CD14-positive monocyte (primary cell): ENCODE measurements around the gene ESRRA. TPM values are rescaled to one million over a fixed set of nuclear protein-coding genes. Genes with fewer than 3 reads are reported as not detected.

Source experiments
- DNase-seq, 3 donors: peaks; one replicate each; pipeline ENCODE4 v3.0.0-alpha.2; 2011 to 2022
- H2AFZ ChIP-seq: 2 replicates; pipeline ENCODE4 v1.6.0; 2012; ENCODE audit warnings: mild to moderate bottlenecking, low read depth, low read length, inconsistent platforms; ENCODE audit not compliant: insufficient read depth, poor library complexity, severe bottlenecking
- H3K27ac ChIP-seq, 2 donors: 1 replicate in 1 of 2; 2 replicates in 1 of 2; pipeline ENCODE4 v1.5.1; 2012 to 2013; ENCODE audit warnings: low read length in 2 of 2, control low read depth in 1 of 2, inconsistent platforms in 1 of 2, low read depth in 1 of 2, mild to moderate bottlenecking in 1 of 2
- H3K27me3 ChIP-seq, 2 donors: one replicate each; pipeline versions ENCODE4 v1.6.0 to v1.6.1; 2011 to 2013; ENCODE audit warnings: low read length in 2 of 2; ENCODE audit not compliant: control insufficient read depth in 2 of 2, insufficient read depth in 2 of 2
- H3K36me3 ChIP-seq, 2 donors: replicated peaks in 1 of 2; 1 replicate in 1 of 2; 2 replicates in 1 of 2; pipeline versions ENCODE4 v1.5.1 to v1.6.1; 2012 to 2013; ENCODE audit warnings: low read length in 2 of 2, control low read depth in 1 of 2, inconsistent platforms in 1 of 2, mild to moderate bottlenecking in 1 of 2; ENCODE audit not compliant: insufficient read depth in 2 of 2, control insufficient read depth in 1 of 2
- H3K4me1 ChIP-seq, 2 donors: 1 replicate in 1 of 2; 2 replicates in 1 of 2; pipeline versions ENCODE4 v1.5.1 to v1.6.1; 2012 to 2013; ENCODE audit warnings: low read length in 2 of 2, control low read depth in 1 of 2, inconsistent platforms in 1 of 2, mild to moderate bottlenecking in 1 of 2, moderate library complexity in 1 of 2; ENCODE audit not compliant: insufficient read depth in 2 of 2, control insufficient read depth in 1 of 2
- H3K4me2 ChIP-seq: replicated peaks from 2 replicates; pipeline ENCODE3; 2012; ENCODE audit warnings: low read length, moderate library complexity, mild to moderate bottlenecking; ENCODE audit not compliant: poor library complexity, severe bottlenecking; ENCODE audit errors: extremely low read depth
- H3K4me3 ChIP-seq, 3 experiments: fragments of 200-600 bp in 1 of 3; sonication (generic) in 1 of 3; replicated peaks in 1 of 3; 1 replicate in 2 of 3; 2 replicates in 1 of 3; pipeline ENCODE4 v1.5.1; 2011 to 2013; ENCODE audit warnings: low read length in 3 of 3, mild to moderate bottlenecking in 3 of 3, control low read depth in 2 of 3, low read depth in 2 of 3, inconsistent platforms in 1 of 3, moderate library complexity in 1 of 3
- H3K79me2 ChIP-seq: 2 replicates; pipeline ENCODE4 v1.6.0; 2012; ENCODE audit warnings: mild to moderate bottlenecking, control low read depth, inconsistent platforms, low read length, moderate library complexity; ENCODE audit not compliant: insufficient read depth
- H3K9ac ChIP-seq: 2 replicates; pipeline ENCODE4 v1.6.0; 2017; ENCODE audit warnings: low read length, mild to moderate bottlenecking; ENCODE audit not compliant: insufficient read depth, poor library complexity, severe bottlenecking
- H3K9me3 ChIP-seq, 2 donors: replicated peaks in 1 of 2; 1 replicate in 1 of 2; 2 replicates in 1 of 2; pipeline versions ENCODE4 v1.5.1 to v1.6.1; 2012 to 2013; ENCODE audit warnings: low read length in 2 of 2, control low read depth in 1 of 2; ENCODE audit not compliant: control insufficient read depth in 1 of 2, insufficient read depth in 1 of 2
- H4K20me1 ChIP-seq: 2 replicates; pipeline ENCODE4 v1.6.0; 2012; ENCODE audit warnings: mild to moderate bottlenecking, low read length, control low read depth, moderate library complexity; ENCODE audit not compliant: insufficient read depth
- H3K27ac Mint-ChIP-seq, 7 donors: one replicate each; pipeline ENCODE4 v1.8.0; 2020; ENCODE audit warnings: mild to moderate bottlenecking in 7 of 7, mixed read lengths in 7 of 7, moderate library complexity in 6 of 7, inconsistent platforms in 2 of 7
- H3K27me3 Mint-ChIP-seq, 3 donors: one replicate each; pipeline ENCODE4 v1.8.0; 2021 to 2022; ENCODE audit warnings: low read depth in 3 of 3, mild to moderate bottlenecking in 3 of 3, mixed read lengths in 3 of 3, moderate library complexity in 3 of 3, inconsistent platforms in 1 of 3
- H3K36me3 Mint-ChIP-seq, 2 donors: one replicate each; pipeline ENCODE4 v1.8.0; 2020; ENCODE audit warnings: mixed read lengths in 2 of 2, inconsistent platforms in 1 of 2, mild to moderate bottlenecking in 1 of 2
- H3K4me1 Mint-ChIP-seq: one replicate; pipeline ENCODE4 v1.8.0; 2020; ENCODE audit warnings: mild to moderate bottlenecking, mixed read lengths
- H3K4me3 Mint-ChIP-seq, 2 donors: one replicate each; pipeline ENCODE4 v1.8.0; 2020; ENCODE audit warnings: mild to moderate bottlenecking in 2 of 2, mixed read lengths in 2 of 2, moderate library complexity in 1 of 2
- H3K9me3 Mint-ChIP-seq, 7 donors: one replicate each; pipeline ENCODE4 v1.8.0; 2020 to 2022; ENCODE audit warnings: mixed read lengths in 7 of 7, mild to moderate bottlenecking in 6 of 7, moderate library complexity in 6 of 7, inconsistent platforms in 2 of 7
- WGBS: methylation state at CpG from one replicate; pipeline ENCODE4 v1.1.5; 2013; ENCODE audit warnings: missing lambda C conversion rate; ENCODE audit not compliant: insufficient coverage; 5-methylcytosine and 5-hydroxymethylcytosine counted together
- intact Hi-C, 2 donors: fragments of 100-400 bp; cut with micrococcal nuclease; formaldehyde crosslinking; loops; one replicate each; pipeline versions ENCODE4 v1.15.0 to v1.15.1; 2023
- polyA plus RNA-seq, 3 donors: library from polyadenylated mRNA; depleted of rRNA in 1 of 3; unstranded in 2 of 3; stranded (reverse) in 1 of 3; fragments of 300-500 nt in 2 of 3; fragments of >200 nt in 1 of 3; fragmentation: Illumina TruSeq in 2 of 3; gene quantifications; 1 replicate in 2 of 3; 2 replicates in 1 of 3; pipeline ENCODE4 v1.2.3, GENCODE V29; 2012 to 2021
- TF ChIP-seq, protein P1 (sequence below): fragments of 200-600 bp; IDR thresholded peaks from one replicate; pipeline ENCODE4 v1.8.0; 2022; ENCODE audit warnings: antibody characterized with exemption, mild to moderate bottlenecking

ESRRA gene
- polyA plus RNA-seq, 3 donors: 15.3 to 45.7 (median 18.3) TPM

DNA sequence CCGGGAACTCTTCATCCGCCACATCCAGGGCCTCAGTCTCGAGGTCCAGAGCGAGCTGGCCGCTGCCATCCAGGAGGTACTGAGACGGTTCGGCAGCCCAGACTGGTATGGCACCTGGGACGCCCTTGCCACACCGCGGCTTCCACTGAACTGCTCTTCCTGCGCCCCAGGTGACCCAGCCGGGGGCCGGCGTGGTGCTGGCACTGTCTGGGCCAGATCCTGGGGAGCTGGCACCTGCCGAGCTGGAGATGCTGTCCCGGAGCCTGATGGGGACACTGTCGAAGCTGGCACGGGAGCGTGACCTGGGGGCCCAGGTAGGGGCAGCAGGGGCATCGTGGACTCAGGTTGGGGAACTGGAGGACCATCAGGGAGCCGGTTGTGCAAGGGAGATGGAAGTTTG is 36.1 kb downstream of the ESRRA start:
- Histone ChIP-seq H3K9ac (no peak overlapping the region), H3K27me3 (no peaks in the 10 kb centered on the region), H3K4me1 (peaks cover 34 to 47% of the 10 kb centered on the region in 2 donors), H4K20me1 (peaks cover 57% of the 10 kb centered on the region), H2AFZ (no peak overlapping the region), H3K79me2 (peaks cover 43% of the 10 kb centered on the region), H3K36me3 (peaks cover 32 to 33% of the 10 kb centered on the region in 2 donors), H3K9me3 (no peaks in the 10 kb centered on the region), H3K4me2 (peak overlapping the region; percentile 87), H3K27ac (peak overlapping the region in 1 of 2 donors; percentile 61), H3K4me3 (peak overlapping the region in 2 of 3 experiments; percentile 67 to 93)
- peak overlapping the region; percentile 85 to 90 for H3K4me3 Mint-ChIP-seq
- no peak for DNase-seq
- peaks cover 49% of the 10 kb centered on the region for H3K4me1 Mint-ChIP-seq
- H3K27me3 Mint-ChIP-seq: no peaks in the 10 kb centered on the region
- H3K27ac Mint-ChIP-seq: peak overlapping the region in 6 of 7 donors; percentile 59 to 98 (median 87)
- intact Hi-C loops: loop anchor here in 1 of 2 donors (5.0 kb wide), 1 partner anchor 34 kb away; the partner anchor contains the start of gene ESRRA
- H3K9me3 Mint-ChIP-seq: no peaks in the 10 kb centered on the region
- WGBS: 68% methylated on average over 21 of the region's 21 CpGs
- TF ChIP-seq, protein P1, sequence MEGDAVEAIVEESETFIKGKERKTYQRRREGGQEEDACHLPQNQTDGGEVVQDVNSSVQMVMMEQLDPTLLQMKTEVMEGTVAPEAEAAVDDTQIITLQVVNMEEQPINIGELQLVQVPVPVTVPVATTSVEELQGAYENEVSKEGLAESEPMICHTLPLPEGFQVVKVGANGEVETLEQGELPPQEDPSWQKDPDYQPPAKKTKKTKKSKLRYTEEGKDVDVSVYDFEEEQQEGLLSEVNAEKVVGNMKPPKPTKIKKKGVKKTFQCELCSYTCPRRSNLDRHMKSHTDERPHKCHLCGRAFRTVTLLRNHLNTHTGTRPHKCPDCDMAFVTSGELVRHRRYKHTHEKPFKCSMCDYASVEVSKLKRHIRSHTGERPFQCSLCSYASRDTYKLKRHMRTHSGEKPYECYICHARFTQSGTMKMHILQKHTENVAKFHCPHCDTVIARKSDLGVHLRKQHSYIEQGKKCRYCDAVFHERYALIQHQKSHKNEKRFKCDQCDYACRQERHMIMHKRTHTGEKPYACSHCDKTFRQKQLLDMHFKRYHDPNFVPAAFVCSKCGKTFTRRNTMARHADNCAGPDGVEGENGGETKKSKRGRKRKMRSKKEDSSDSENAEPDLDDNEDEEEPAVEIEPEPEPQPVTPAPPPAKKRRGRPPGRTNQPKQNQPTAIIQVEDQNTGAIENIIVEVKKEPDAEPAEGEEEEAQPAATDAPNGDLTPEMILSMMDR: no peak
- H3K36me3 Mint-ChIP-seq: peaks cover 34 to 49% of the 10 kb centered on the region in 2 donors

GRCh38 chr11:64341851-64342791 is 36.8 kb downstream of the ESRRA start:
- DNase-seq: peak; percentile 80 to 85 (median 84)
- 22% methylated on average over 44 of the region's 55 CpGs for WGBS
- H3K4me3 ChIP-seq: peak overlapping the region in 2 of 3 experiments; percentile 23 to 93
- Mint-ChIP-seq H3K27me3 (no peaks in the 10 kb centered on the region), H3K27ac (peak overlapping the region; percentile 54 to 96 (median 74)), H3K36me3 (peaks cover 36 to 56% of the 10 kb centered on the region in 2 donors), H3K9me3 (no peaks in the 10 kb centered on the region), H3K4me1 (peaks cover 54% of the 10 kb centered on the region), H3K4me3 (peak overlapping the region; percentile 57 to 82)
- H3K9ac ChIP-seq: peak overlapping the region; percentile 35
- intact Hi-C loops: loop anchor here in 1 of 2 donors (5.0 kb wide), 1 partner anchor 35 kb away; the partner anchor contains the start of gene ESRRA
- no peaks in the 10 kb centered on the region for H3K9me3 ChIP-seq
- H3K27me3 ChIP-seq: no peaks in the 10 kb centered on the region
- H4K20me1 ChIP-seq: peaks cover 60% of the 10 kb centered on the region
- peak overlapping the region; percentile 20 to 61 for H3K27ac ChIP-seq
- H3K79me2 ChIP-seq: peaks cover 43% of the 10 kb centered on the region
- H3K4me2 ChIP-seq: peak overlapping the region; percentile 87
- peaks cover 34 to 36% of the 10 kb centered on the region in 2 donors for H3K36me3 ChIP-seq
- H2AFZ ChIP-seq: peak overlapping the region; percentile 27
- peaks cover 35 to 51% of the 10 kb centered on the region in 2 donors for H3K4me1 ChIP-seq
- TF ChIP-seq, protein P1: peak; percentile 48
